Astrocyte (in vitro differentiated cells and primary cell): ENCODE measurements around the gene CIPC.

Source experiments
- CTCF ChIP-seq: IDR thresholded peaks from 2 replicates; pipeline ENCODE4 v1.5.1; 2011; ENCODE audit warnings: low read depth, mild to moderate bottlenecking, inconsistent platforms, low read length, moderate library complexity; ENCODE audit not compliant: insufficient read depth
- EZH2 ChIP-seq: IDR thresholded peaks from 2 replicates; pipeline ENCODE4 v1.6.1; 2012; ENCODE audit warnings: mild to moderate bottlenecking, low read length, inconsistent platforms; ENCODE audit not compliant: insufficient read depth

GRCh38 chr14:77157740-77158139 lies 59.7 kb downstream of the CIPC start:
- no peak for TF ChIP-seq EZH2
- no peak for TF ChIP-seq CTCF
